ENCODE measurements around the gene APOL3. TPM values are rescaled to one million over a fixed set of nuclear protein-coding genes. Genes with fewer than 3 reads are reported as not detected.
"Not testable (repeated sequence)": the region's sequence is repeated elsewhere in the genome, so short reads cannot be mapped to it uniquely, and the experiment has no call there.

The APOL3 gene
- total RNA-seq, 5 donors from 2014 or later (not counting 1 experiment from before 2014, with no cell fraction given), result 152 to 191 (median 167) TPM

DNA sequence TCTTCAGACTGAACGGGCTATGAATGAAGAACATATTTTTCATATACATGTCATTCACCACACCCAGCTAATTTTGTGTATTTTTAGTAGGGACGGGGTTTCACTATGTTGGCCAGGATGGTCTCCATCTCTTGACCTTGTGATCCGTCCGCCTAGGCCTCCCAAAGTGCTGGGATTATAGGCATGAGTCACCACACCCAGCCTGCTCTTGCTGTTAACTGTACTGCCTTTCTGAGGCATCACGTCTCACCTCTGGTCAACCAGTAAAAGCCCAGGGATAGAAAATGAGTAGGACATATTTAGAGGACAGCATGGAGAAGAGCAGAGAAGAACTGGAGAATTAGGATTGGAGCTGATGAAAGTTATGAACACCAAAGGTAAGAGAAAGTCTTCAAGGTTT lies 55.6 kb downstream of the APOL3 start:
- H3K36me3 ChIP-seq (ENCODE audit: control insufficient read depth in 2 of 2, extremely low read depth in 1 of 2, insufficient read depth in 1 of 2, low read length in 1 of 2), result no peaks in the 10 kb centered on the region
- Mint-ChIP-seq H3K4me3 (no peak overlapping the region), H3K36me3 (no peaks in the 10 kb centered on the region), H3K4me1 (no peaks in the 10 kb centered on the region), H3K27me3 (peaks cover 21 to 38% of the 10 kb centered on the region in 2 donors), H3K27ac (no peak overlapping the region), H3K9me3 (no peaks in the 10 kb centered on the region)
- ChIA-PET CTCF (no interaction called here), POLR2A (no interaction called here)
- no peak overlapping the region for H3K4me3 ChIP-seq (ENCODE audit: control insufficient read depth in 1 of 2, extremely low read depth in 1 of 2, low read length in 1 of 2)
- H3K27me3 ChIP-seq (replicated peaks in 1 of 2; ENCODE audit: control insufficient read depth in 2 of 2, extremely low read depth in 1 of 2, insufficient read depth in 2 of 2, low read length in 1 of 2), result peaks cover 0 to 14% of the 10 kb centered on the region in 2 experiments
- H3K4me1 ChIP-seq (ENCODE audit: control insufficient read depth in 1 of 2, extremely low read depth in 1 of 2, insufficient read depth in 2 of 2, low read length in 2 of 2), result no peaks in the 10 kb centered on the region
- H3K27ac ChIP-seq (ENCODE audit: low read length), result no peak overlapping the region
- no peaks in the 10 kb centered on the region for H3K9me3 ChIP-seq
- 80% methylated on average over 1 of the region's 5 CpGs for WGBS (ENCODE audit: insufficient coverage)
- DNase-seq, result no peak
- ATAC-seq (replicated peaks in 1 of 4), result no peak

DNA sequence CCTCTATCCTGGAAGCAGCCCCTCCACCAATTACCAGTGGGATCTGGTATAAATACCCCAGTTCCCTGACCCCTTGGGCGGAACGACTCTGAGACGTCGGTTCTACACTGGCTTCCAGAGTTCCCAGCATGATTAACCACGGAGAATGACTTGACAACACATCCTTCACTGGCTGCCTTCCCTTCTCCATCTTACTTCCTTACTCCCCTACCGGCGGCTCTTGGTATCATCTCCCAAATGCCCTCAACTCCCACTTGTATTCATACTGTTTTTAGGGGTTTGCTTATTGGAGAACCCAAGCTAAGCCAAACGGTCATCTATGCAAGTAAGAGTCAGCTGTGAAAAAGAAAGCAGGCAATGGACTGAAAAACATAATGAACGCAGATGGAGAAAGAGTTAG lies 56.1 kb downstream of the APOL3 start:
- CTCF ChIA-PET, result no interaction called here
- WGBS (ENCODE audit: insufficient coverage), result 100% methylated on average over 1 of the region's 9 CpGs
- H3K4me3 Mint-ChIP-seq, result no peak overlapping the region
- POLR2A ChIA-PET, result no interaction called here
- DNase-seq (no peak), ATAC-seq (replicated peaks in 1 of 4) (no peak)
- H3K27me3 ChIP-seq (replicated peaks in 1 of 2; ENCODE audit: control insufficient read depth in 2 of 2, extremely low read depth in 1 of 2, insufficient read depth in 2 of 2, low read length in 1 of 2), result peaks cover 0 to 12% of the 10 kb centered on the region in 2 experiments
- H3K4me1 Mint-ChIP-seq, result no peaks in the 10 kb centered on the region
- no peaks in the 10 kb centered on the region for H3K36me3 ChIP-seq (ENCODE audit: control insufficient read depth in 2 of 2, extremely low read depth in 1 of 2, insufficient read depth in 1 of 2, low read length in 1 of 2)
- H3K4me3 ChIP-seq (ENCODE audit: control insufficient read depth in 1 of 2, extremely low read depth in 1 of 2, low read length in 1 of 2), result no peak overlapping the region
- H3K4me1 ChIP-seq (ENCODE audit: control insufficient read depth in 1 of 2, extremely low read depth in 1 of 2, insufficient read depth in 2 of 2, low read length in 2 of 2), result no peaks in the 10 kb centered on the region
- H3K9me3 Mint-ChIP-seq, result no peaks in the 10 kb centered on the region
- no peak overlapping the region for H3K27ac Mint-ChIP-seq
- H3K27me3 Mint-ChIP-seq, result peaks cover 21 to 41% of the 10 kb centered on the region in 2 donors
- H3K27ac ChIP-seq (ENCODE audit: low read length), result no peak overlapping the region
- H3K9me3 ChIP-seq, result no peaks in the 10 kb centered on the region
- no peaks in the 10 kb centered on the region for H3K36me3 Mint-ChIP-seq

DNA sequence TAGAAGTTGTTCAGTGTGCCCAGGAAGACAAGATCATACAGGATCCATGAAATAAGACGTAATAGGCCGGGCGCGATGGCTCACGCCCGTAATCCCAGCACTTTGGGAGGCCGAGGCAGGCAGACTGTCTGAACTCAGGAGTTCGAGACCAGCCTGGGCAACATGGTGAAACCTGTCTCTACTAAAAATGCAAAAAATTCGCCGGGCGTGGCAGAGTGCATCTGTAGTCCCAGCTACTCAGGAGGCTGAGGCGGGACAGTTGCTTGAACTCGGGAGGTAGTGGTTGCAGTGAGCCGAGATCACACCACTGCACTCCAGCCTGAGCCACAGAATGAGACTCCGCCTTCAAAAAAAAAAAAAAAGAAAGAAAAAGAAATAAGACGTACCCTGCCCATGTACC lies 56.7 kb downstream of the APOL3 start:
- Histone ChIP-seq H3K4me1 (ENCODE audit: control insufficient read depth in 1 of 2, extremely low read depth in 1 of 2, insufficient read depth in 2 of 2, low read length in 2 of 2) (no peaks in the 10 kb centered on the region), H3K4me3 (ENCODE audit: control insufficient read depth in 1 of 2, extremely low read depth in 1 of 2, low read length in 1 of 2) (no peak overlapping the region), H3K27ac (ENCODE audit: low read length) (no peak overlapping the region), H3K36me3 (ENCODE audit: control insufficient read depth in 2 of 2, extremely low read depth in 1 of 2, insufficient read depth in 1 of 2, low read length in 1 of 2) (no peaks in the 10 kb centered on the region), H3K9me3 (no peaks in the 10 kb centered on the region), H3K27me3 (replicated peaks in 1 of 2; ENCODE audit: control insufficient read depth in 2 of 2, extremely low read depth in 1 of 2, insufficient read depth in 2 of 2, low read length in 1 of 2) (peaks cover 0 to 12% of the 10 kb centered on the region in 2 experiments)
- H3K27ac Mint-ChIP-seq, result no peak overlapping the region
- no peaks in the 10 kb centered on the region for H3K4me1 Mint-ChIP-seq
- H3K4me3 Mint-ChIP-seq, result no peak overlapping the region
- ChIA-PET CTCF (interaction anchor here in 1 of 2 donors (0.6 kb wide), 1 partner anchor 591 kb away, joined by 3 read pairs; no protein-coding TSS in a partner anchor), POLR2A (interaction anchor here in 1 of 2 donors (0.6 kb wide), 1 partner anchor 16 kb away, joined by 4 read pairs; no protein-coding TSS in a partner anchor)
- DNase-seq (no peak), ATAC-seq (replicated peaks in 1 of 4) (no peak)
- 95% methylated on average over 10 of the region's 16 CpGs for WGBS (ENCODE audit: insufficient coverage)
- no peaks in the 10 kb centered on the region for H3K36me3 Mint-ChIP-seq
- peaks cover 21 to 41% of the 10 kb centered on the region in 2 donors for H3K27me3 Mint-ChIP-seq
- no peaks in the 10 kb centered on the region for H3K9me3 Mint-ChIP-seq

DNA sequence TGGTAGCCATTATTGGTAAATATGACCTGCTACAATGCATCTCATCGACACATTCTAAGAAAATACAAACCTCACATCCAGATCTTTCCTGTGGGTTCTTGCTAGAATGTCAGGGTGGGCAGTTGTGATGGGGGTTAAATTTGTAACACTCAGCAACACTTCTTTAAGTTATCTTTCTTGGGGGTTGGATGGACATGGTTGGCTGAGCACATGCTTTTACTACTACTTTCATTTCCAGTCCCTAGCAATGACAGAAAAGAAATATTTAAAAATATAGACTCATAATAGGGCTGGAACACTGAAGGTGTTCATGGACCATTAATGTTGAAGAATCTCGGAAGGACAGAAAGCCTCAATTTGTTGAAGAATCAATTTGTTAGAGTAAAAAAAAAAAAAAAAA lies 57.6 kb downstream of the APOL3 start:
- Mint-ChIP-seq H3K4me3 (no peak overlapping the region), H3K36me3 (no peaks in the 10 kb centered on the region), H3K27ac (no peak overlapping the region), H3K4me1 (no peaks in the 10 kb centered on the region), H3K27me3 (peaks cover 21 to 43% of the 10 kb centered on the region in 2 donors), H3K9me3 (no peaks in the 10 kb centered on the region)
- H3K27ac ChIP-seq (ENCODE audit: low read length), result no peak overlapping the region
- H3K36me3 ChIP-seq (ENCODE audit: control insufficient read depth in 2 of 2, extremely low read depth in 1 of 2, insufficient read depth in 1 of 2, low read length in 1 of 2), result no peaks in the 10 kb centered on the region
- no peaks in the 10 kb centered on the region for H3K9me3 ChIP-seq
- ATAC-seq (replicated peaks in 1 of 4), result no peak
- CTCF ChIA-PET, result no interaction called here
- no peak for DNase-seq
- H3K4me3 ChIP-seq (ENCODE audit: control insufficient read depth in 1 of 2, extremely low read depth in 1 of 2, low read length in 1 of 2), result no peak overlapping the region
- WGBS (ENCODE audit: insufficient coverage), result no CpG with 5 or more reads among the region's 2 CpGs
- H3K27me3 ChIP-seq (replicated peaks in 1 of 2; ENCODE audit: control insufficient read depth in 2 of 2, extremely low read depth in 1 of 2, insufficient read depth in 2 of 2, low read length in 1 of 2), result peaks cover 0 to 12% of the 10 kb centered on the region in 2 experiments
- no peaks in the 10 kb centered on the region for H3K4me1 ChIP-seq (ENCODE audit: control insufficient read depth in 1 of 2, extremely low read depth in 1 of 2, insufficient read depth in 2 of 2, low read length in 2 of 2)
- POLR2A ChIA-PET, result interaction anchor here in 1 of 2 donors (0.6 kb wide), 1 partner anchor 15 kb away, joined by 4 read pairs; no protein-coding TSS in a partner anchor

DNA sequence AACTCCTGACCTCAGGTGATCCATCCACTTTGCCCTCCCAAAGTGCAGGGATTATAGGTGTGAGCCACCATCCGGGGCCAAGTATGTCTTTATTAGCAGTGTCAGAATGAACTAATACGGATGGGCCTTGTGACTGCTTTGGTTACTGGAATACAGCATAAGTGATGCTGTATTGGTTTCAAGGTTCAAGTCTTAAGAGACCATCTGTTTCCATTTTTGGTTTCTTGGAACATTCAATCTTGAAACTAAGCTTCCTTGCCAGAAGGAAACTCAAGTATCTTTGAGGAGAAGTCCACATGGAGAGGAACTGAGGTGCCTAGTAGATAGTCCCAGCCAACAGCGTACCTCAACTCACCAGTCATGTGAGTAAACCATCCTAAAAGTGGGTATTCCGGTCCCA lies 58.8 kb downstream of the APOL3 start:
- Mint-ChIP-seq H3K27ac (no peak overlapping the region), H3K36me3 (no peaks in the 10 kb centered on the region), H3K27me3 (peaks cover 18 to 41% of the 10 kb centered on the region in 2 donors), H3K4me3 (no peak overlapping the region), H3K9me3 (no peaks in the 10 kb centered on the region), H3K4me1 (no peaks in the 10 kb centered on the region)
- ChIA-PET POLR2A (no interaction called here), CTCF (no interaction called here)
- H3K27me3 ChIP-seq (replicated peaks in 1 of 2; ENCODE audit: control insufficient read depth in 2 of 2, extremely low read depth in 1 of 2, insufficient read depth in 2 of 2, low read length in 1 of 2), result peaks cover 0 to 9% of the 10 kb centered on the region in 2 experiments
- WGBS (ENCODE audit: insufficient coverage), result 86% methylated on average over 2 of the region's 4 CpGs
- H3K36me3 ChIP-seq (ENCODE audit: control insufficient read depth in 2 of 2, extremely low read depth in 1 of 2, insufficient read depth in 1 of 2, low read length in 1 of 2), result no peaks in the 10 kb centered on the region
- ATAC-seq (replicated peaks in 1 of 4) (no peak), DNase-seq (no peak)
- no peaks in the 10 kb centered on the region for H3K9me3 ChIP-seq
- no peak overlapping the region for H3K4me3 ChIP-seq (ENCODE audit: control insufficient read depth in 1 of 2, extremely low read depth in 1 of 2, low read length in 1 of 2)
- no peak overlapping the region for H3K27ac ChIP-seq (ENCODE audit: low read length)
- no peaks in the 10 kb centered on the region for H3K4me1 ChIP-seq (ENCODE audit: control insufficient read depth in 1 of 2, extremely low read depth in 1 of 2, insufficient read depth in 2 of 2, low read length in 2 of 2)

DNA sequence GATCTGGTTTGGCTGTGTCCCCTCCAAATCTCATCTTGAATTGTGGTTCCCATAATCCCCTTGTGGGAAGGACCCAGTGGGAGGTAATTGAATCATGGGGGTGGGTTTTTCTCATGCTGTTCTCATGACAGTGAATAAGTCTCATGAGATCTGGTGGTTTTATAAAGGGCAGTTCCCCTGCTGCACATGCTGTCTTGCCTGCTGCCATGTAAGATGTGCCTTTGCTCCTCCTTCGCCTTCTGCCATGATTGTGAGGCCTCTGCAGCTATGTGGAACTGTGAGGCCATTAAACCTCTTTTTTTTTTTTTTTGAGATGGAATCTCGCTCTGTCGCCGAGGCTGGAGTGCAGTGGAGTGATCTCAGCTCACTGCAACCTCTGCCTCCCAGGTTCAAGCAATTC lies 59.6 kb downstream of the APOL3 start:
- WGBS (ENCODE audit: insufficient coverage), result no CpG with 5 or more reads among the region's 4 CpGs
- H3K4me1 Mint-ChIP-seq; CTCF ChIA-PET; H3K36me3 Mint-ChIP-seq; H3K4me3 Mint-ChIP-seq; DNase-seq; H3K36me3 ChIP-seq (ENCODE audit: control insufficient read depth in 2 of 2, extremely low read depth in 1 of 2, insufficient read depth in 1 of 2, low read length in 1 of 2); H3K4me3 ChIP-seq (ENCODE audit: control insufficient read depth in 1 of 2, extremely low read depth in 1 of 2, low read length in 1 of 2); H3K27me3 ChIP-seq (replicated peaks in 1 of 2; ENCODE audit: control insufficient read depth in 2 of 2, extremely low read depth in 1 of 2, insufficient read depth in 2 of 2, low read length in 1 of 2); H3K9me3 Mint-ChIP-seq; H3K4me1 ChIP-seq (ENCODE audit: control insufficient read depth in 1 of 2, extremely low read depth in 1 of 2, insufficient read depth in 2 of 2, low read length in 2 of 2); POLR2A ChIA-PET; ATAC-seq (replicated peaks in 1 of 4); H3K27ac Mint-ChIP-seq; H3K9me3 ChIP-seq; H3K27ac ChIP-seq (ENCODE audit: low read length): not testable (repeated sequence)
- H3K27me3 Mint-ChIP-seq, result peaks cover 13 to 38% of the 10 kb centered on the region in 2 donors
